Measurements from ENCODE around the gene TMEM267.

- TF ChIP-seq CTCF (IDR thresholded peaks at IDR 0.05) (no peak), ARID4B (CRISPR knock-in tag; IDR thresholded peaks at IDR 0.05; ENCODE audit: borderline replicate concordance) (no peak), GRHL2 (CRISPR knock-in tag; IDR thresholded peaks at IDR 0.05; ENCODE audit: insufficient replicate concordance, severe bottlenecking) (no peak), ZNF281 (CRISPR knock-in tag; IDR thresholded peaks at IDR 0.05) (no peak), ZNF532 (CRISPR knock-in tag; IDR thresholded peaks at IDR 0.05; ENCODE audit: borderline replicate concordance) (no peak), CREM (CRISPR knock-in tag; IDR thresholded peaks at IDR 0.05) (no peak)
Measured at GRCh38 chr5:43514025-43514424, 30.4 kb upstream of the TMEM267 start.

All from WTC11 (cell line).